Embryonic facial prominence (tissue), 1 donor: ENCODE results near the gene TMEM223.
"Not testable (repeated sequence)": the region's sequence is repeated elsewhere in the genome, so short reads cannot be mapped to it uniquely, and the experiment has no call there.

ENCODE experiments used
- DNase-seq: peaks from one replicate; pipeline ENCODE4 v3.0.0-alpha.2; 2016; ENCODE audit errors: extremely low spot score

The TMEM223 gene

GRCh38 chr11:62801071-62801470, 9.3 kb upstream of the TMEM223 start:
- no peak for DNase-seq

GRCh38 chr11:62799486-62799885, 7.7 kb upstream of the TMEM223 start:
- DNase-seq, result no peak

- DNase-seq, result no peak
Measured at GRCh38 chr11:62796281-62796680, 4.5 kb upstream of the TMEM223 start.

GRCh38 chr11:62794201-62794775, 2.5 kb upstream of the TMEM223 start:
- no peak for DNase-seq

- DNase-seq, result no peak
Measured at GRCh38 chr11:62792202-62792575, 383 bp upstream of the TMEM223 start.

- DNase-seq, result no peak
Measured at GRCh38 chr11:62789576-62789975, 2.2 kb downstream of the TMEM223 start.

GRCh38 chr11:62788991-62789390, 2.8 kb downstream of the TMEM223 start:
- no peak for DNase-seq

GRCh38 chr11:62787005-62787759, 4.6 kb downstream of the TMEM223 start, which contains the start of gene TMEM179B:
Gene TMEM179B, plus strand, starts transcription at chr11:62787402. Its CDS starts 30 bp downstream, at chr11:62787432.
- DNase-seq, result peak; percentile 97

GRCh38 chr11:62786318-62787004, 5.3 kb downstream of the TMEM223 start:
- peak; percentile 71 for DNase-seq

GRCh38 chr11:62782753-62783152, 9.1 kb downstream of the TMEM223 start:
- DNase-seq, result no peak

GRCh38 chr11:62778441-62778840, 13.4 kb downstream of the TMEM223 start:
- no peak for DNase-seq

- no peak for DNase-seq
Measured at GRCh38 chr11:62777389-62777788, 14.4 kb downstream of the TMEM223 start.

- no peak for DNase-seq
Measured at GRCh38 chr11:62775646-62776045, 16.2 kb downstream of the TMEM223 start.

GRCh38 chr11:62774407-62774806, 17.4 kb downstream of the TMEM223 start:
- DNase-seq, result no peak

GRCh38 chr11:62771144-62772021, 20.4 kb downstream of the TMEM223 start, which contains the start of gene TAF6L:
Gene TAF6L, plus strand, starts transcription at chr11:62771396. Its CDS starts 4,388 bp downstream, at chr11:62775784.
- DNase-seq, result peak; percentile 92

GRCh38 chr11:62770778-62771143, 21.0 kb downstream of the TMEM223 start:
- no peak for DNase-seq

GRCh38 chr11:62760867-62761227, 31.0 kb downstream of the TMEM223 start:
- DNase-seq, result not testable (repeated sequence)

GRCh38 chr11:62757846-62758788, 33.7 kb downstream of the TMEM223 start:
- DNase-seq, result no peak

- no peak for DNase-seq
Measured at GRCh38 chr11:62755086-62755615, 36.7 kb downstream of the TMEM223 start.
